MM.1S (cell line): ENCODE measurements around the gene PTRH1.

ENCODE experiments used
- DNase-seq: peaks from one replicate; pipeline ENCODE4 v3.0.0-alpha.2; 2015
- H2AFZ ChIP-seq: fragments of 300-600 bp; sonication (generic); 2 replicates; pipeline ENCODE4 v1.6.0; 2016; ENCODE audit warnings: antibody characterized with exemption, low read length
- H3F3A ChIP-seq: fragments of 300-600 bp; sonication (generic); 2 replicates; pipeline ENCODE4 v1.6.1; 2016; ENCODE audit warnings: mild to moderate bottlenecking, antibody characterized with exemption, low read length, moderate library complexity, mixed read lengths; ENCODE audit not compliant: insufficient read depth
- H3K27ac ChIP-seq: fragments of 300-600 bp; sonication (generic); 2 replicates; pipeline ENCODE4 v1.5.1; 2016; ENCODE audit warnings: mild to moderate bottlenecking, low read length
- H3K27me3 ChIP-seq: fragments of 300-600 bp; sonication (generic); replicated peaks from 2 replicates; pipeline ENCODE4 v1.6.0; 2016; ENCODE audit warnings: low read length; ENCODE audit not compliant: insufficient read depth
- H3K36me3 ChIP-seq: fragments of 300-600 bp; sonication (generic); replicated peaks from 2 replicates; pipeline ENCODE4 v1.6.1; 2016; ENCODE audit warnings: mild to moderate bottlenecking, low read length, mixed read lengths; ENCODE audit not compliant: insufficient read depth
- H3K4me1 ChIP-seq: fragments of 300-600 bp; sonication (generic); 2 replicates; pipeline ENCODE4 v1.6.1; 2016; ENCODE audit warnings: low read length, mixed read lengths
- H3K4me2 ChIP-seq: fragments of 300-600 bp; sonication (generic); 2 replicates; pipeline ENCODE4 v1.6.0; 2016; ENCODE audit warnings: low read depth, low read length
- H3K4me3 ChIP-seq: fragments of 300-600 bp; sonication (generic); 2 replicates; pipeline ENCODE4 v1.5.1; 2016; ENCODE audit warnings: low read length, mixed read lengths
- H3K79me2 ChIP-seq: fragments of 300-600 bp; sonication (generic); 2 replicates; pipeline ENCODE4 v1.6.1; 2016; ENCODE audit warnings: mixed run types, low read length, mixed read lengths
- H3K9ac ChIP-seq: fragments of 300-600 bp; sonication (generic); 2 replicates; pipeline ENCODE4 v1.6.1; 2016; ENCODE audit warnings: low read length, mixed read lengths
- H3K9me2 ChIP-seq: fragments of 300-600 bp; sonication (generic); replicated peaks from 2 replicates; pipeline ENCODE4 v1.6.1; 2016; ENCODE audit warnings: mild to moderate bottlenecking, low read length, mixed read lengths; ENCODE audit not compliant: insufficient read depth
- H3K9me3 ChIP-seq: fragments of 300-600 bp; sonication (generic); replicated peaks from 2 replicates; pipeline ENCODE4 v1.6.1; 2016; ENCODE audit warnings: mild to moderate bottlenecking, low read length, mixed read lengths; ENCODE audit not compliant: insufficient read depth
- H4K20me1 ChIP-seq: fragments of 300-600 bp; sonication (generic); 2 replicates; pipeline ENCODE4 v1.6.1; 2016; ENCODE audit warnings: mild to moderate bottlenecking, low read length, moderate library complexity, mixed read lengths; ENCODE audit not compliant: insufficient read depth
- CTCF ChIP-seq: fragments of 300-600 bp; sonication (generic); IDR thresholded peaks from 2 replicates; pipeline ENCODE4 v1.5.1; 2016; ENCODE audit warnings: antibody characterized with exemption, low read length, mixed read lengths
- EZH2 ChIP-seq: fragments of 300-600 bp; sonication (generic); optimal IDR thresholded peaks from 2 replicates; pipeline ENCODE3; 2017; ENCODE audit warnings: low read depth, mild to moderate bottlenecking, antibody characterized with exemption, low read length, mixed read lengths
- EZH2phosphoT487 ChIP-seq: fragments of 300-600 bp; sonication (generic); IDR thresholded peaks from 2 replicates; pipeline ENCODE4 v1.6.1; 2018; ENCODE audit warnings: antibody characterized with exemption, low read length

The PTRH1 gene

GRCh38 chr9:127694890-127695720 is 20.4 kb downstream of the PTRH1 start:
- Histone ChIP-seq H2AFZ (no peak overlapping the region), H3K9ac (no peak overlapping the region), H3K79me2 (no peaks in the 10 kb centered on the region), H3K9me3 (no peaks in the 10 kb centered on the region), H3K4me2 (no peak overlapping the region), H3F3A (no peaks in the 10 kb centered on the region), H3K9me2 (no peaks in the 10 kb centered on the region), H3K4me1 (no peaks in the 10 kb centered on the region), H3K36me3 (no peaks in the 10 kb centered on the region), H3K27me3 (no peaks in the 10 kb centered on the region), H3K4me3 (no peak overlapping the region), H4K20me1 (no peaks in the 10 kb centered on the region), H3K27ac (no peak overlapping the region)
- TF ChIP-seq CTCF (no peak), EZH2phosphoT487 (no peak), EZH2 (no peak)
- DNase-seq: no peak

- Histone ChIP-seq H3K4me2 (no peak overlapping the region), H3F3A (no peaks in the 10 kb centered on the region), H2AFZ (no peak overlapping the region), H3K4me1 (no peaks in the 10 kb centered on the region), H3K27ac (no peak overlapping the region), H3K27me3 (no peaks in the 10 kb centered on the region), H3K9ac (no peak overlapping the region), H3K4me3 (no peak overlapping the region), H3K79me2 (no peaks in the 10 kb centered on the region), H3K36me3 (no peaks in the 10 kb centered on the region), H3K9me2 (no peaks in the 10 kb centered on the region), H3K9me3 (no peaks in the 10 kb centered on the region), H4K20me1 (no peaks in the 10 kb centered on the region)
- DNase-seq: no peak
- TF ChIP-seq EZH2phosphoT487 (no peak), CTCF (no peak), EZH2 (no peak)
These were observed 21.8 kb downstream of the PTRH1 start for GRCh38 chr9:127693697-127694096.

GRCh38 chr9:127693143-127693542 is 22.3 kb downstream of the PTRH1 start:
- Histone ChIP-seq H2AFZ (no peak overlapping the region), H3K4me2 (no peak overlapping the region), H3K9me2 (no peaks in the 10 kb centered on the region), H3K9ac (no peak overlapping the region), H4K20me1 (no peaks in the 10 kb centered on the region), H3K27ac (no peak overlapping the region), H3K4me1 (no peaks in the 10 kb centered on the region), H3K36me3 (no peaks in the 10 kb centered on the region), H3K27me3 (no peaks in the 10 kb centered on the region), H3K4me3 (no peak overlapping the region), H3K9me3 (no peaks in the 10 kb centered on the region), H3F3A (no peaks in the 10 kb centered on the region), H3K79me2 (no peaks in the 10 kb centered on the region)
- DNase-seq: no peak
- TF ChIP-seq CTCF (no peak), EZH2phosphoT487 (no peak), EZH2 (no peak)
